MM.1S (cell line): ENCODE data around the gene GUCY2C.

Experiments used
- DNase-seq: peaks from one replicate; pipeline ENCODE4 v3.0.0-alpha.2; 2015
- H2AFZ ChIP-seq: fragments of 300-600 bp; sonication (generic); 2 replicates; pipeline ENCODE4 v1.6.0; 2016; ENCODE audit warnings: antibody characterized with exemption, low read length
- H3F3A ChIP-seq: fragments of 300-600 bp; sonication (generic); 2 replicates; pipeline ENCODE4 v1.6.1; 2016; ENCODE audit warnings: mild to moderate bottlenecking, antibody characterized with exemption, low read length, moderate library complexity, mixed read lengths; ENCODE audit not compliant: insufficient read depth
- H3K27ac ChIP-seq: fragments of 300-600 bp; sonication (generic); 2 replicates; pipeline ENCODE4 v1.5.1; 2016; ENCODE audit warnings: mild to moderate bottlenecking, low read length
- H3K27me3 ChIP-seq: fragments of 300-600 bp; sonication (generic); replicated peaks from 2 replicates; pipeline ENCODE4 v1.6.0; 2016; ENCODE audit warnings: low read length; ENCODE audit not compliant: insufficient read depth
- H3K36me3 ChIP-seq: fragments of 300-600 bp; sonication (generic); replicated peaks from 2 replicates; pipeline ENCODE4 v1.6.1; 2016; ENCODE audit warnings: mild to moderate bottlenecking, low read length, mixed read lengths; ENCODE audit not compliant: insufficient read depth
- H3K4me1 ChIP-seq: fragments of 300-600 bp; sonication (generic); 2 replicates; pipeline ENCODE4 v1.6.1; 2016; ENCODE audit warnings: low read length, mixed read lengths
- H3K4me2 ChIP-seq: fragments of 300-600 bp; sonication (generic); 2 replicates; pipeline ENCODE4 v1.6.0; 2016; ENCODE audit warnings: low read depth, low read length
- H3K4me3 ChIP-seq: fragments of 300-600 bp; sonication (generic); 2 replicates; pipeline ENCODE4 v1.5.1; 2016; ENCODE audit warnings: low read length, mixed read lengths
- H3K79me2 ChIP-seq: fragments of 300-600 bp; sonication (generic); 2 replicates; pipeline ENCODE4 v1.6.1; 2016; ENCODE audit warnings: mixed run types, low read length, mixed read lengths
- H3K9ac ChIP-seq: fragments of 300-600 bp; sonication (generic); 2 replicates; pipeline ENCODE4 v1.6.1; 2016; ENCODE audit warnings: low read length, mixed read lengths
- H3K9me2 ChIP-seq: fragments of 300-600 bp; sonication (generic); replicated peaks from 2 replicates; pipeline ENCODE4 v1.6.1; 2016; ENCODE audit warnings: mild to moderate bottlenecking, low read length, mixed read lengths; ENCODE audit not compliant: insufficient read depth
- H3K9me3 ChIP-seq: fragments of 300-600 bp; sonication (generic); replicated peaks from 2 replicates; pipeline ENCODE4 v1.6.1; 2016; ENCODE audit warnings: mild to moderate bottlenecking, low read length, mixed read lengths; ENCODE audit not compliant: insufficient read depth
- H4K20me1 ChIP-seq: fragments of 300-600 bp; sonication (generic); 2 replicates; pipeline ENCODE4 v1.6.1; 2016; ENCODE audit warnings: mild to moderate bottlenecking, low read length, moderate library complexity, mixed read lengths; ENCODE audit not compliant: insufficient read depth
- EZH2 ChIP-seq: fragments of 300-600 bp; sonication (generic); optimal IDR thresholded peaks from 2 replicates; pipeline ENCODE3; 2017; ENCODE audit warnings: low read depth, mild to moderate bottlenecking, antibody characterized with exemption, low read length, mixed read lengths
- EZH2phosphoT487 ChIP-seq: fragments of 300-600 bp; sonication (generic); IDR thresholded peaks from 2 replicates; pipeline ENCODE4 v1.6.1; 2018; ENCODE audit warnings: antibody characterized with exemption, low read length
- TF ChIP-seq, protein P1 (sequence below): fragments of 300-600 bp; sonication (generic); IDR thresholded peaks from 2 replicates; pipeline ENCODE4 v1.5.1; 2016; ENCODE audit warnings: antibody characterized with exemption, low read length, mixed read lengths

GUCY2C gene

DNA sequence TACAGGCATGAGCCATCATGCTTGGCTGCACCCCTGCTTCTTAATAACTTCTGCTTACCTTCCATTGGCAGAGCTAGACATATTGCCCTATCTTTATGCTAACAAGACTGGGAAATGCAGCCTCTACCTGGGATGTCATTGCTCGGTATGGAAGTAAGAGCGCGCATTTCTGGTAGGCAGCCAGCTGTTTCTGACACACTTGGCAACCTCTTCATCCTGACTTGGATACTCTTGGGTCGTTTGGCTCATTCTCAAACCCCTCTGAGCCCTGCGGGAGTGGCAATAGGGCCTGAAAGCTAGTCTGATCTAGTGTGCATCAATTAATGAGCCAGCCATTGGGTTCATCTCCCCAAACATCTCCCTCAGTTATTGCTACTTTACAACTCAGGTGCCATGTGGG lies 123.3 kb downstream of the GUCY2C start:
- Histone ChIP-seq H4K20me1 (no peaks in the 10 kb centered on the region), H3K4me1 (no peaks in the 10 kb centered on the region), H2AFZ (no peak overlapping the region), H3K9ac (no peak overlapping the region), H3K79me2 (no peaks in the 10 kb centered on the region), H3K4me2 (no peak overlapping the region), H3K27me3 (no peaks in the 10 kb centered on the region), H3K36me3 (no peaks in the 10 kb centered on the region), H3K27ac (no peak overlapping the region), H3K9me3 (no peaks in the 10 kb centered on the region), H3K9me2 (no peaks in the 10 kb centered on the region), H3K4me3 (no peak overlapping the region), H3F3A (no peaks in the 10 kb centered on the region)
- DNase-seq: no peak
- TF ChIP-seq EZH2: no peak
- TF ChIP-seq EZH2phosphoT487: no peak
- TF ChIP-seq, protein P1, sequence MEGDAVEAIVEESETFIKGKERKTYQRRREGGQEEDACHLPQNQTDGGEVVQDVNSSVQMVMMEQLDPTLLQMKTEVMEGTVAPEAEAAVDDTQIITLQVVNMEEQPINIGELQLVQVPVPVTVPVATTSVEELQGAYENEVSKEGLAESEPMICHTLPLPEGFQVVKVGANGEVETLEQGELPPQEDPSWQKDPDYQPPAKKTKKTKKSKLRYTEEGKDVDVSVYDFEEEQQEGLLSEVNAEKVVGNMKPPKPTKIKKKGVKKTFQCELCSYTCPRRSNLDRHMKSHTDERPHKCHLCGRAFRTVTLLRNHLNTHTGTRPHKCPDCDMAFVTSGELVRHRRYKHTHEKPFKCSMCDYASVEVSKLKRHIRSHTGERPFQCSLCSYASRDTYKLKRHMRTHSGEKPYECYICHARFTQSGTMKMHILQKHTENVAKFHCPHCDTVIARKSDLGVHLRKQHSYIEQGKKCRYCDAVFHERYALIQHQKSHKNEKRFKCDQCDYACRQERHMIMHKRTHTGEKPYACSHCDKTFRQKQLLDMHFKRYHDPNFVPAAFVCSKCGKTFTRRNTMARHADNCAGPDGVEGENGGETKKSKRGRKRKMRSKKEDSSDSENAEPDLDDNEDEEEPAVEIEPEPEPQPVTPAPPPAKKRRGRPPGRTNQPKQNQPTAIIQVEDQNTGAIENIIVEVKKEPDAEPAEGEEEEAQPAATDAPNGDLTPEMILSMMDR: no peak

DNA sequence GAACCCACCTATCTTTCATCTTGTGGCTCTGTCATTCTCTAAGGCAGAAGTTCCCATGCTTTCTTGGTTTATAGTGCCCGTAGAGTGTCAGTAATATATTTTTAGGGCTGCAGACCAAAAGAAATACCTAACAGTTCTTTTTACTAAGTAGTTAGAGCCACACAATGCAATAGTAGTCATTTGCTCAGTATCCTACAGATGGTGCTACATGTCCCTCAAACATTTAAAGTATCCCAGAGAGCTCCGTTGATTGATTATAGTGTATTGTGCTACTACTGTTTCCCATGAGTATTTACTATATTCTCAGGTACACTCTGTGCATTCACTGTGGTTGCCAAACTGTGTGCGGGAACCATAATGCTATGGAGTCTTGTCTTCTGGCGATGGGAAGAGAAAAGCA lies 124.0 kb downstream of the GUCY2C start:
- Histone ChIP-seq H3K9me2 (no peaks in the 10 kb centered on the region), H3F3A (no peaks in the 10 kb centered on the region), H3K9ac (no peak overlapping the region), H3K4me3 (no peak overlapping the region), H3K4me1 (no peaks in the 10 kb centered on the region), H3K79me2 (no peaks in the 10 kb centered on the region), H3K4me2 (no peak overlapping the region), H2AFZ (no peak overlapping the region), H3K9me3 (no peaks in the 10 kb centered on the region), H3K27me3 (no peaks in the 10 kb centered on the region), H4K20me1 (no peaks in the 10 kb centered on the region), H3K36me3 (no peaks in the 10 kb centered on the region), H3K27ac (no peak overlapping the region)
- TF ChIP-seq, protein P1: no peak
- TF ChIP-seq EZH2 (no peak), EZH2phosphoT487 (no peak)
- DNase-seq: no peak

DNA sequence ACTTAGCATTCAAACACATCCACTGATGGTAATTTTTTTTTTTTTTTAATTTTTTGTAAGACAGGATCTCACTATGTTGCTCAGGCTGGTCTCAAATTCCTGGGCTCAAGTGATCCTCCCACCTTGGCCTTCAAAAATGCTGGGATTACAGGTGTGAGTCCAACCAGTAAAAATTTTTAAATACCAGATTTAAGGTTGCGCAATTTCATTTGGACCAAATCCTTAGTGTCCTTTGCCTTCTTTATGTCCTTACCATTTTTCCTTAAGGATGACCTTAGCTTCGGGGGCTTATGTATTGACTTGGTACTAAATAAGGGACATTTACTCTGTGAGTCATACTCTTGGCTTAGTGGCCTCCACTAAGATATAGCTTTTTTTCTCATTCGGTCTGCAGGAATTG lies 124.6 kb downstream of the GUCY2C start:
- H3K9me2 ChIP-seq: no peaks in the 10 kb centered on the region
- no peak overlapping the region for H3K4me3 ChIP-seq
- H3K4me1 ChIP-seq: no peaks in the 10 kb centered on the region
- TF ChIP-seq EZH2phosphoT487 (no peak), EZH2 (no peak)
- TF ChIP-seq, protein P1: no peak
- no peaks in the 10 kb centered on the region for H3K9me3 ChIP-seq
- no peak for DNase-seq
- H4K20me1 ChIP-seq: no peaks in the 10 kb centered on the region
- no peak overlapping the region for H3K4me2 ChIP-seq
- no peaks in the 10 kb centered on the region for H3K27me3 ChIP-seq
- no peaks in the 10 kb centered on the region for H3K79me2 ChIP-seq
- no peak overlapping the region for H3K27ac ChIP-seq
- H3K9ac ChIP-seq: no peak overlapping the region
- H3F3A ChIP-seq: no peaks in the 10 kb centered on the region
- H3K36me3 ChIP-seq: no peaks in the 10 kb centered on the region
- no peak overlapping the region for H2AFZ ChIP-seq
